GM23338 (cell line): ENCODE results near the gene KRTAP12-4. TPM values are rescaled to one million over a fixed set of nuclear protein-coding genes. Genes with fewer than 3 reads are reported as not detected.

ENCODE experiments used
- ATAC-seq: fragments of 200-7000 bp; cut with Tn5 transposase; 3 replicates; pipeline ENCODE4 v1.9.1; 2020
- DNase-seq: peaks from one replicate; pipeline ENCODE4 v3.0.0-alpha.2; 2015; ENCODE audit warnings: low spot score
- H2AFZ ChIP-seq: fragments of 200-600 bp; sonication (generic); 2 replicates; pipeline ENCODE4 v1.8.0; 2016; ENCODE audit warnings: antibody characterized with exemption, mild to moderate bottlenecking, moderate library complexity
- H3F3A ChIP-seq: fragments of 200-600 bp; sonication (generic); replicated peaks from 2 replicates; pipeline ENCODE4 v1.8.0; 2017; ENCODE audit warnings: antibody characterized with exemption, mixed run types, low read depth
- H3K27ac ChIP-seq: fragments of 200-600 bp; sonication (generic); 2 replicates; pipeline ENCODE4 v1.6.1; 2016; ENCODE audit warnings: low read depth
- H3K27me3 ChIP-seq: fragments of 200-600 bp; sonication (generic); 2 replicates; pipeline ENCODE4 v1.8.0; 2016; ENCODE audit warnings: mild to moderate bottlenecking, mixed run types, moderate library complexity; ENCODE audit not compliant: insufficient read depth
- H3K36me3 ChIP-seq: fragments of 200-600 bp; sonication (generic); 2 replicates; pipeline ENCODE4 v1.8.0; 2016; ENCODE audit warnings: mild to moderate bottlenecking; ENCODE audit not compliant: insufficient read depth
- H3K4me1 ChIP-seq: fragments of 200-600 bp; sonication (generic); 2 replicates; pipeline ENCODE4 v1.8.0; 2016; ENCODE audit warnings: mild to moderate bottlenecking, moderate library complexity; ENCODE audit not compliant: insufficient read depth
- H3K4me2 ChIP-seq: fragments of 200-600 bp; sonication (generic); 2 replicates; pipeline ENCODE4 v1.7.1; 2017; ENCODE audit warnings: mixed run types
- H3K4me3 ChIP-seq: fragments of 200-600 bp; sonication (generic); 2 replicates; pipeline ENCODE4 v1.6.1; 2016; ENCODE audit warnings: mixed run types
- H3K79me2 ChIP-seq: fragments of 200-600 bp; sonication (generic); replicated peaks from 2 replicates; pipeline ENCODE4 v1.8.0; 2017; ENCODE audit warnings: mild to moderate bottlenecking; ENCODE audit not compliant: insufficient read depth
- H3K9me2 ChIP-seq: fragments of 200-600 bp; sonication (generic); 2 replicates; pipeline ENCODE4 v1.8.0; 2017; ENCODE audit not compliant: insufficient read depth
- H4K20me1 ChIP-seq: fragments of 200-600 bp; sonication (generic); replicated peaks from 2 replicates; pipeline ENCODE4 v1.8.0; 2017; ENCODE audit warnings: mild to moderate bottlenecking; ENCODE audit not compliant: insufficient read depth
- H3K27ac Mint-ChIP-seq: 2 replicates; pipeline ENCODE4 v1.8.0; 2020; ENCODE audit warnings: inconsistent platforms, mild to moderate bottlenecking, moderate library complexity, mixed read lengths
- H3K27me3 Mint-ChIP-seq: 3 replicates; pipeline ENCODE4 v1.8.0; 2022; ENCODE audit warnings: low read depth, mild to moderate bottlenecking, moderate library complexity, mixed read lengths, inconsistent platforms; ENCODE audit not compliant: insufficient read depth, poor library complexity
- H3K36me3 Mint-ChIP-seq: 3 replicates; pipeline ENCODE4 v1.8.0; 2021; ENCODE audit warnings: low read depth, mild to moderate bottlenecking, inconsistent platforms, moderate library complexity, mixed read lengths
- H3K4me1 Mint-ChIP-seq: 3 replicates; pipeline ENCODE4 v1.8.0; 2020; ENCODE audit warnings: mild to moderate bottlenecking, inconsistent platforms, mixed read lengths
- H3K4me3 Mint-ChIP-seq: 3 replicates; pipeline ENCODE4 v1.8.0; 2021; ENCODE audit warnings: moderate library complexity, mild to moderate bottlenecking, inconsistent platforms, mixed read lengths
- H3K9me3 Mint-ChIP-seq: 3 replicates; pipeline ENCODE4 v1.8.0; 2020; ENCODE audit warnings: moderate library complexity, mild to moderate bottlenecking, inconsistent platforms, mixed read lengths
- EZH2 ChIP-seq: fragments of 200-600 bp; sonication (generic); IDR thresholded peaks from one replicate; pipeline ENCODE4 v1.8.0; 2017; ENCODE audit warnings: antibody characterized with exemption, mild to moderate bottlenecking, low read depth; ENCODE audit not compliant: unreplicated experiment
- EZH2phosphoT487 ChIP-seq: fragments of 200-600 bp; sonication (generic); IDR thresholded peaks from one replicate; pipeline ENCODE4 v1.8.1; 2018; ENCODE audit warnings: antibody characterized with exemption; ENCODE audit not compliant: unreplicated experiment
- JUNB ChIP-seq: IDR thresholded peaks from one replicate; pipeline ENCODE4 v1.6.1; 2016; ENCODE audit warnings: antibody characterized with exemption; ENCODE audit not compliant: unreplicated experiment
- POLR2AphosphoS5 ChIP-seq: IDR thresholded peaks from 2 replicates; pipeline ENCODE4 v1.6.1; 2016; ENCODE audit warnings: antibody characterized with exemption, low read depth
- STAT1 ChIP-seq: IDR thresholded peaks from one replicate; pipeline ENCODE4 v1.6.1; 2016; ENCODE audit warnings: antibody characterized with exemption; ENCODE audit not compliant: unreplicated experiment
- ZNF331 ChIP-seq: fragments of 250-450 bp; sonication (Bioruptor Pico); IDR thresholded peaks from 2 replicates; pipeline ENCODE4 v1.5.0; 2020; ENCODE audit warnings: low read depth, mild to moderate bottlenecking, moderate library complexity
- polyA plus RNA-seq: library from polyadenylated mRNA; unstranded; fragments of >200 nt; fragmentation: Nextera tagmentation; extraction: Ambion mirVana; gene quantifications from 2 replicates; pipeline ENCODE4 v1.2.1, GENCODE V29; 2016
- total RNA-seq: library from RNA; depleted of rRNA; stranded (reverse); fragments of >200 nt; shearing (Covaris generic); gene quantifications from 2 replicates; pipeline ENCODE4 v1.2.3, GENCODE V29; 2014
- TF ChIP-seq, protein P1 (sequence below): IDR thresholded peaks from one replicate; pipeline ENCODE4 v1.6.1; 2018; ENCODE audit warnings: antibody characterized with exemption; ENCODE audit not compliant: unreplicated experiment
- TF ChIP-seq, protein P2 (sequence below), 2 experiments: fragments of 200-600 bp in 1 of 2; sonication (generic) in 1 of 2; conservative IDR thresholded peaks; 2 replicates each; pipeline versions ENCODE4 v1.5.1 to v1.6.1; 2016 to 2017; ENCODE audit warnings: antibody characterized with exemption in 2 of 2, low read depth in 2 of 2, mild to moderate bottlenecking in 2 of 2, moderate library complexity in 1 of 2

KRTAP12-4 gene
- total and polyA plus RNA-seq, 2 experiments from 2014 or later: not detected

DNA sequence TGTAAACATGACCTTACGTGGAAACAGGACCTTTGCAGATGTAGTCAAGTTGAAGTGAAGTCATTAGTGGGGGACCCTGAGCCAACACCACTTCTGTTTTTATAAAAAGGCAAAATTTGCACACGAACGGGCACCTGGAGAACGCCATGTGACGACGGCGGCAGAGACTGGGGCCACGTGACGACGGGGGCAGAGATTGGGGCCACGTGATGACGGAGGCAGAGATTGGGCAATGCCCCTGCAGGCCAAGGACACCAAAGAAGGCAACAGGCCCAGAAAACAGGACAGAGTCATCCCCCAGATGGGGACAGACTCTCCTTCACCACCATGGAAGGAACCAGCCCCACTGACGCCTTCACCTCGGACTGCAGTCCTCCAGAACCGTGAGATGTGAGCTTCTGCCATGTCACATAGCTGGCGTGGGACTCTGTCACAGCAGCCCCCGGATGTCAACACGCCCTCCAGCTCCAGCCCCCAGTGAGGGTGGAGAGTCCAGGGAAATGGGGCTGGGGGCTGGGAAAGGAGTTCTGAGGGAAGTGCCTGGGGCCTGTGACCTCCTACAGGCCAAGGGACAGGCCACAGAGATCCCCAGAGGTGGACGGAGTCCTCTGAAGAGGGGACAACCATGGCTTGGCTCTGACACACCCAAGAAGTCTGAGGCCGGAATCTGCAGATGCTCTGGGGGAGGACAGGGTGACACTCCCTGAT is 4.0 kb downstream of the KRTAP12-4 start (continued):
- TF ChIP-seq EZH2phosphoT487 (no peak), ZNF331 (CRISPR knock-in tag) (no peak), EZH2 (no peak), STAT1 (no peak), JUNB (no peak)
- TF ChIP-seq, protein P1, sequence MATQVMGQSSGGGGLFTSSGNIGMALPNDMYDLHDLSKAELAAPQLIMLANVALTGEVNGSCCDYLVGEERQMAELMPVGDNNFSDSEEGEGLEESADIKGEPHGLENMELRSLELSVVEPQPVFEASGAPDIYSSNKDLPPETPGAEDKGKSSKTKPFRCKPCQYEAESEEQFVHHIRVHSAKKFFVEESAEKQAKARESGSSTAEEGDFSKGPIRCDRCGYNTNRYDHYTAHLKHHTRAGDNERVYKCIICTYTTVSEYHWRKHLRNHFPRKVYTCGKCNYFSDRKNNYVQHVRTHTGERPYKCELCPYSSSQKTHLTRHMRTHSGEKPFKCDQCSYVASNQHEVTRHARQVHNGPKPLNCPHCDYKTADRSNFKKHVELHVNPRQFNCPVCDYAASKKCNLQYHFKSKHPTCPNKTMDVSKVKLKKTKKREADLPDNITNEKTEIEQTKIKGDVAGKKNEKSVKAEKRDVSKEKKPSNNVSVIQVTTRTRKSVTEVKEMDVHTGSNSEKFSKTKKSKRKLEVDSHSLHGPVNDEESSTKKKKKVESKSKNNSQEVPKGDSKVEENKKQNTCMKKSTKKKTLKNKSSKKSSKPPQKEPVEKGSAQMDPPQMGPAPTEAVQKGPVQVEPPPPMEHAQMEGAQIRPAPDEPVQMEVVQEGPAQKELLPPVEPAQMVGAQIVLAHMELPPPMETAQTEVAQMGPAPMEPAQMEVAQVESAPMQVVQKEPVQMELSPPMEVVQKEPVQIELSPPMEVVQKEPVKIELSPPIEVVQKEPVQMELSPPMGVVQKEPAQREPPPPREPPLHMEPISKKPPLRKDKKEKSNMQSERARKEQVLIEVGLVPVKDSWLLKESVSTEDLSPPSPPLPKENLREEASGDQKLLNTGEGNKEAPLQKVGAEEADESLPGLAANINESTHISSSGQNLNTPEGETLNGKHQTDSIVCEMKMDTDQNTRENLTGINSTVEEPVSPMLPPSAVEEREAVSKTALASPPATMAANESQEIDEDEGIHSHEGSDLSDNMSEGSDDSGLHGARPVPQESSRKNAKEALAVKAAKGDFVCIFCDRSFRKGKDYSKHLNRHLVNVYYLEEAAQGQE: no peak
- TF ChIP-seq, protein P2, sequence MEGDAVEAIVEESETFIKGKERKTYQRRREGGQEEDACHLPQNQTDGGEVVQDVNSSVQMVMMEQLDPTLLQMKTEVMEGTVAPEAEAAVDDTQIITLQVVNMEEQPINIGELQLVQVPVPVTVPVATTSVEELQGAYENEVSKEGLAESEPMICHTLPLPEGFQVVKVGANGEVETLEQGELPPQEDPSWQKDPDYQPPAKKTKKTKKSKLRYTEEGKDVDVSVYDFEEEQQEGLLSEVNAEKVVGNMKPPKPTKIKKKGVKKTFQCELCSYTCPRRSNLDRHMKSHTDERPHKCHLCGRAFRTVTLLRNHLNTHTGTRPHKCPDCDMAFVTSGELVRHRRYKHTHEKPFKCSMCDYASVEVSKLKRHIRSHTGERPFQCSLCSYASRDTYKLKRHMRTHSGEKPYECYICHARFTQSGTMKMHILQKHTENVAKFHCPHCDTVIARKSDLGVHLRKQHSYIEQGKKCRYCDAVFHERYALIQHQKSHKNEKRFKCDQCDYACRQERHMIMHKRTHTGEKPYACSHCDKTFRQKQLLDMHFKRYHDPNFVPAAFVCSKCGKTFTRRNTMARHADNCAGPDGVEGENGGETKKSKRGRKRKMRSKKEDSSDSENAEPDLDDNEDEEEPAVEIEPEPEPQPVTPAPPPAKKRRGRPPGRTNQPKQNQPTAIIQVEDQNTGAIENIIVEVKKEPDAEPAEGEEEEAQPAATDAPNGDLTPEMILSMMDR (conservative IDR thresholded peaks at IDR 0.05; ENCODE audit: low read depth in 2 of 2): no peak

DNA sequence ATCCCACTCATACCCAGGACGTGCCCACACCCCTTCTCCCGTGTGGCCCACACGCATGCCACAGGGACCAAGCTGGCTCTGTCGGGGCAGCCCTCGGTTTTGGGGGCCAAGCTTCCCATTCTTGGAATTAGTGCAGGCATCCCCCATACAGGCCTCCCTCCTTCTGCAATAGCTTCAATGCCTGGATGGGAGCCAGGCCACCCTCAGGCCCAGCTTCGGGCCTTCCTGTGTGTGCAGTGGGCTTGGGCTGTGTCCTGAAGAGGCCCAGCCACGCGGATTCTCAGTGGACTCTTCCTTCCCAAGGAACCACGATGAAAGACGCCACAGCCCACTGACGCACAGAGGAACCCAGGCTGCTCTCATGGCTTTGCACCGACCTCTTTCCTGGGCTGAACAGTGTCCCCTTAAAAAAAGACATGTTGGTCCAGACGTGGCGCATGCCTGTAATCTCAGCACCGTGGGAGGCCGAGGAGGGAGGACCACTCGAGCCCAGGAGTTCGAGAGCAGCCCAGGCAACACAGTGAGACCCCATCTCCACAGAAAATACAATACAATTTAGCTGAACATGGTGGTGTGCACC is 4.8 kb downstream of the KRTAP12-4 start:
- Histone ChIP-seq H3K4me2 (no peak overlapping the region), H3K27me3 (no peaks in the 10 kb centered on the region), H3K27ac (no peak overlapping the region), H3K4me3 (no peak overlapping the region), H3F3A (no peaks in the 10 kb centered on the region), H2AFZ (no peak overlapping the region), H3K79me2 (no peaks in the 10 kb centered on the region), H3K9me2 (no peaks in the 10 kb centered on the region), H3K4me1 (no peaks in the 10 kb centered on the region), H3K36me3 (no peaks in the 10 kb centered on the region), H4K20me1 (no peaks in the 10 kb centered on the region)
- ATAC-seq (no peak), DNase-seq (no peak)
- Mint-ChIP-seq H3K27ac (no peak overlapping the region), H3K4me3 (no peak overlapping the region), H3K36me3 (peaks cover 6% of the 10 kb centered on the region; the same call in 2 of the 3 replicates), H3K27me3 (peaks cover 9% of the 10 kb centered on the region), H3K9me3 (peaks cover 13% of the 10 kb centered on the region), H3K4me1 (peaks cover 10% of the 10 kb centered on the region)
- TF ChIP-seq, protein P2 (conservative IDR thresholded peaks at IDR 0.05; ENCODE audit: low read depth in 2 of 2): 0 out of 4 replicates have a peak, but pooled peaks of 1 of the 2 experiments have one; percentile 4
- TF ChIP-seq POLR2AphosphoS5: no peak
- no peak for TF ChIP-seq EZH2phosphoT487
